ENCODE results near the gene GDAP1L1.

- TF ChIP-seq CTCF (IDR thresholded peaks at IDR 0.05) (peak; percentile 27; the same call in 1 of the 2 replicates), TAF1 (IDR thresholded peaks at IDR 0.05; ENCODE audit: borderline replicate concordance, low read depth, low read length) (no peak), ZBTB33 (IDR thresholded peaks at IDR 0.05; ENCODE audit: borderline replicate concordance, low read depth) (no peak), SIN3A (IDR thresholded peaks at IDR 0.05; ENCODE audit: borderline replicate concordance, low read depth, low read length) (no peak), EZH2phosphoT487 (IDR thresholded peaks at IDR 0.05; ENCODE audit: borderline replicate concordance, low read depth) (no peak), POLR2AphosphoS5 (IDR thresholded peaks at IDR 0.05; ENCODE audit: low read depth, low read length) (no peak), RXRA (IDR thresholded peaks at IDR 0.05; ENCODE audit: borderline replicate concordance, low read depth) (no peak), FOXM1 (IDR thresholded peaks at IDR 0.05; ENCODE audit: low read depth) (no peak), YY1 (IDR thresholded peaks at IDR 0.05; ENCODE audit: low read depth) (no peak), ELF1 (IDR thresholded peaks at IDR 0.05) (no peak), NFIC (IDR thresholded peaks at IDR 0.05; ENCODE audit: borderline replicate concordance) (no peak), REST (IDR thresholded peaks at IDR 0.05; ENCODE audit: low read depth, low read length) (no peak), EP300 (IDR thresholded peaks at IDR 0.05; ENCODE audit: borderline replicate concordance in 1 of 2, low read depth in 1 of 2, low read length in 1 of 2) (no peak), SMC3 (IDR thresholded peaks at IDR 0.05; ENCODE audit: low read depth, low read length) (no peak)
Observed at GRCh38 chr20:44208770-44209169, 38.3 kb upstream of the GDAP1L1 start.

All from SK-N-SH (cell line).